Mucosa of descending colon (tissue), 3 donors: ENCODE measurements around the gene NTM. TPM values are rescaled to one million over a fixed set of nuclear protein-coding genes. Genes with fewer than 3 reads are reported as not detected.

Experiments
- ATAC-seq: fragments of 200-7000 bp; cut with Tn5 transposase; one replicate; pipeline ENCODE4 v1.9.1; 2020; ENCODE audit warnings: mild to moderate bottlenecking, moderate library complexity
- DNase-seq, 3 donors: peaks; one replicate each; pipeline ENCODE4 v3.0.0-alpha.2; 2020
- H3K36me3 ChIP-seq: fragments of 200-600 bp; one replicate; pipeline ENCODE4 v1.8.0; 2021; ENCODE audit warnings: low read depth, mild to moderate bottlenecking
- H3K4me1 ChIP-seq: fragments of 200-600 bp; one replicate; pipeline ENCODE4 v1.8.0; 2021; ENCODE audit warnings: low read depth, mild to moderate bottlenecking
- H3K4me3 ChIP-seq: fragments of 200-600 bp; one replicate; pipeline ENCODE4 v1.8.0; 2021; ENCODE audit warnings: mild to moderate bottlenecking
- H3K9me3 ChIP-seq: fragments of 200-600 bp; one replicate; pipeline ENCODE4 v1.8.0; 2021; ENCODE audit warnings: mild to moderate bottlenecking
- intact Hi-C, 2 donors: fragments of 100-400 bp; cut with DNase I in 1 of 2; cut with micrococcal nuclease in 1 of 2; formaldehyde crosslinking; loops; one replicate each; pipeline versions ENCODE4 v1.11.0 to v1.11.1; 2022; cut with DNase I, micrococcal nuclease
- total RNA-seq, 3 donors: library from RNA; stranded (reverse); fragmentation: NEBNext Ultra II Directional in 2 of 3; extraction: Animal tissue kit (Norgen Biotek cat#: 25700) in 2 of 3; gene quantifications; one replicate each; pipeline versions ENCODE4 v1.2.1 to v1.2.4, GENCODE V29; 2021 to 2023
- TF ChIP-seq, protein P1 (sequence below): fragments of 200-600 bp; IDR thresholded peaks from one replicate; pipeline ENCODE4 v1.8.0; 2022; ENCODE audit warnings: antibody characterized with exemption, mild to moderate bottlenecking
- donor health status: DM: no; HTN: no; CAD: no; lungs with moderate emphysema.
- donor health status: DM: no; HTN: no; CAD: no.
- donor health status: DM: no; HTN: yes; CAD: no.

The NTM gene
- total RNA-seq, 3 donors from 2014 or later = 0.64 to 7.7 (median 1.2) TPM

DNA sequence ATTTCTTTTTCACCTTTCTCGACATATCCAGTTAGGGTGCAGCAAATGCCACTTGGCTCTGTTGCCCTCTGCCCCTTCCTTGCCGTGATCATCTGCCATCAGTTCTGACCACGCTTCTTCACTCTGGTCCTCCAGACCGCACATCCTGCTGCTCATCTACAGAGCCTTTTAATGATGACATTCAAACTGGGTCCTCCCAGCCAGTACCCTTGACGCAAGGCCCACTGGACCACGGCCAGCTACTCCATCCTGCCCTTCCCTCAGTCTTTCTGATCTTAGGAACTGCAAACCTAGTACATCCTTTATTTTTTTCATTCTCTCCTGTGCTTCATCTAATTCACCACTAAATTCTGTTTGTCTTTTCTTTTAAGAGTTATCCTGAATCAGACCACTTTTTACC lies 551.8 kb downstream of the NTM start:
- ATAC-seq = no peak

DNA sequence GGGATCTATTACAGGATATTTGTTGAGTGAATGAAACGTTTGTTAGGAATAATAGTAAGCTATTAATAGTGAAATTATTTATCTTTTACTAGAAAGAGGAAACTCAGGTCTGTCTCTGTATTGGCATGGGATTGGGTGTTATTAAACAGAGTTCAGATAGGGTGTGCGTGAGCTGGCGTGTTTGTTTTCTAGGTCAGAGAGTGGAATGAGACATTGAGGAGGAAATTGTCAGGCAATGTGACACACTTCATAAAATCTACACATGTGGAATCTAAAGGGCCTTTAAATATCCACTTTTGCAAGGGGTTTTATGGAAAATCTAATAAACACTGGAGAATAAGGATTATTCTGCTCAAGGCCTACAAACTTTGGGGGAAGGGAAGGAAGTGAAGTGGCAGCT lies 552.9 kb downstream of the NTM start:
- H3K9me3 ChIP-seq = no peaks in the 10 kb centered on the region
- H3K36me3 ChIP-seq = no peaks in the 10 kb centered on the region
- DNase-seq (no peak), ATAC-seq (no peak)
- no peak overlapping the region for H3K4me3 ChIP-seq
- intact Hi-C loops = no loop called here
- H3K4me1 ChIP-seq = no peaks in the 10 kb centered on the region
- TF ChIP-seq, protein P1, sequence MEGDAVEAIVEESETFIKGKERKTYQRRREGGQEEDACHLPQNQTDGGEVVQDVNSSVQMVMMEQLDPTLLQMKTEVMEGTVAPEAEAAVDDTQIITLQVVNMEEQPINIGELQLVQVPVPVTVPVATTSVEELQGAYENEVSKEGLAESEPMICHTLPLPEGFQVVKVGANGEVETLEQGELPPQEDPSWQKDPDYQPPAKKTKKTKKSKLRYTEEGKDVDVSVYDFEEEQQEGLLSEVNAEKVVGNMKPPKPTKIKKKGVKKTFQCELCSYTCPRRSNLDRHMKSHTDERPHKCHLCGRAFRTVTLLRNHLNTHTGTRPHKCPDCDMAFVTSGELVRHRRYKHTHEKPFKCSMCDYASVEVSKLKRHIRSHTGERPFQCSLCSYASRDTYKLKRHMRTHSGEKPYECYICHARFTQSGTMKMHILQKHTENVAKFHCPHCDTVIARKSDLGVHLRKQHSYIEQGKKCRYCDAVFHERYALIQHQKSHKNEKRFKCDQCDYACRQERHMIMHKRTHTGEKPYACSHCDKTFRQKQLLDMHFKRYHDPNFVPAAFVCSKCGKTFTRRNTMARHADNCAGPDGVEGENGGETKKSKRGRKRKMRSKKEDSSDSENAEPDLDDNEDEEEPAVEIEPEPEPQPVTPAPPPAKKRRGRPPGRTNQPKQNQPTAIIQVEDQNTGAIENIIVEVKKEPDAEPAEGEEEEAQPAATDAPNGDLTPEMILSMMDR = no peak

More for the DNA sequence above, 551.8 kb downstream of the NTM start:
- intact Hi-C loops = no loop called here
- TF ChIP-seq, protein P1 = no peak
- H3K36me3 ChIP-seq = no peaks in the 10 kb centered on the region
- H3K4me1 ChIP-seq = no peaks in the 10 kb centered on the region
- H3K4me3 ChIP-seq = no peak overlapping the region
- H3K9me3 ChIP-seq = no peaks in the 10 kb centered on the region
- DNase-seq = no peak

GRCh38 chr11:131924001-131924400 lies 553.6 kb downstream of the NTM start:
- H3K9me3 ChIP-seq = no peaks in the 10 kb centered on the region
- no peak for DNase-seq
- no peak overlapping the region for H3K4me3 ChIP-seq
- intact Hi-C loops = no loop called here
- no peaks in the 10 kb centered on the region for H3K36me3 ChIP-seq
- no peak for ATAC-seq
- no peaks in the 10 kb centered on the region for H3K4me1 ChIP-seq
- TF ChIP-seq, protein P1 = no peak

DNA sequence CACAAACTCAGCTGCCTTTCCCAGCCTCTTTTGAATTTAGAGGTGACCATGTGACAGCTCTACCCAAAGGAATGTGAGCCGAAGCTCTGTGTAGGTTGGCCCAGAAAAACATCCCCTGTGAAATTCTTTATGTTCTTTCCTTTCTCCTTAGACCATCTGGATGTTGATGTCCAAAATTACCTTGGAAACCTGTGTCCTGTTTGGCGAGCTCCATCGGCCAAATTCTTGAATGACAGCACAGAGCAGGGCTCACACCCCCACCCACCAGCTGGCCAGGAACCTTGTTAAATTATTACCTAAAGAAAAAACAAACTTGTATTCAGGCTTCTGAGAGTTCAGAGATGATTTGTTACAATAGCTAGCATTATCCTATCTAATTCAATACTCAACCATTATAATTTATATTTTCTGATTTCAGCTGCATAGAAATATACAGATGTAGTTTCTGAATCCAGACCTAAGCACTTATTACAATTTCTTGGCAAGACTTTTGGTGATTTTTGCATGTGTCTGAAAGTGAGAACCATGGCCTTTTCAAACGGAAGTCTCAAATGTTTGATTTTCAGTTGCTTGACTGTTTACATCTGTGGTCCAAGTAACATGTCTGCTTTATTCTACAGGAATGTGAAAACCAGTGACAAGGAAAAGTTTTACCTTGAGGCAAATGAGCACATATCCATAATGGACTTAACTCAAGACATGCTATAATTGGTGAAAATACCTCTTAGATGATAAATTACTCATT lies 554.2 kb downstream of the NTM start:
- TF ChIP-seq, protein P1 = no peak
- DNase-seq (no peak), ATAC-seq (no peak)
- Histone ChIP-seq H3K4me3 (no peak overlapping the region), H3K9me3 (no peaks in the 10 kb centered on the region), H3K4me1 (no peaks in the 10 kb centered on the region), H3K36me3 (no peaks in the 10 kb centered on the region)
- intact Hi-C loops = no loop called here

DNA sequence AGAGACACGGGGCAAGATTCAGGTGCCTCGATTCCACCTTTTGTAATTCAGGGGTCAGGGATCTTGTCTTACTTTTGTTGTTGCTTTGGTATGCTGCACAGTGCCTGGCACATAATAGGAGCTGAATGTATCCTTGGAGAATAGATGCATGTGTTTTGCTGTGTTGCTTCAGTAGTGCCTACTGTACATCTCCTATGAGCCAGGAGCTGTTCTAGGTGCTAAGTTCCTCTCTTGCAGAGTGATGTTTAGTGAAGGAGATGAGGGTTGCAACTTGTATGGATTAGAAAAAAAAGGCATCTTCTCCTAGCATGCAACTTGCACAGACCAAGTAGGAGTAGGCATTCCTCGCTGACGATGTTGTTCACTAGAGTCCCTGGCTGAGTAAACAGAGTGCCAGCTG lies 555.4 kb downstream of the NTM start:
- TF ChIP-seq, protein P1 = no peak
- no peak overlapping the region for H3K4me3 ChIP-seq
- ATAC-seq = no peak
- H3K9me3 ChIP-seq = no peaks in the 10 kb centered on the region
- no peaks in the 10 kb centered on the region for H3K4me1 ChIP-seq
- no peak for DNase-seq
- H3K36me3 ChIP-seq = no peaks in the 10 kb centered on the region
- intact Hi-C loops = no loop called here

- no peak for ATAC-seq
- intact Hi-C loops = no loop called here
These were observed 558.6 kb downstream of the NTM start for GRCh38 chr11:131928992-131929391.

More at GRCh38 chr11:131928992-131929391, 558.6 kb downstream of the NTM start:
- no peaks in the 10 kb centered on the region for H3K4me1 ChIP-seq
- DNase-seq = no peak
- H3K4me3 ChIP-seq = no peak overlapping the region
- no peaks in the 10 kb centered on the region for H3K36me3 ChIP-seq
- H3K9me3 ChIP-seq = no peaks in the 10 kb centered on the region
- TF ChIP-seq, protein P1 = no peak
